ENCODE measurements around the gene KLF11. TPM values are rescaled to one million over a fixed set of nuclear protein-coding genes. Genes with fewer than 3 reads are reported as not detected.

The KLF11 gene
- total and polyA plus RNA-seq, 2 donors (not counting 1 experiment from before 2014, with no cell fraction given), result 5.9 to 6.8 TPM

DNA sequence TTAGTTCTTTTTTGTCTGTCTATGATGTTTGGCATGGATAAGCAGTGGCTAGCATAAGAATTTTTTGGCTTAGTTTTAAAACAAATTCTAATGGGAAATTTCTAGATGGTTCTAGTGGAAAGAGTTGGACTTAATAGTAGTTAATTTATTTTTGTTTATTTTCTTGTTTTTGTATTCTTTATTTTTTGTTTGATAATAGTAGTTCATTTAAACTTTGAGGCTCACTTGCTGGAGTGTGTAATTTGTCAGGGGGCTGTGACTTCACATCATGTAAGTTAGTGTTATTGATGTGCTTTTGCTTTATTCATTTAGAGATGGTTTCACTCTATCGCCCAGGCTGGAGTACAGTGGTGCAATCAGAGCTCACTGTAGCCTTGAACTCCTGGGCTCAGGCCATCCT lies 43.7 kb upstream of the KLF11 start:
- no peak overlapping the region for H2AFZ ChIP-seq (ENCODE audit: low read length)
- H3K79me2 ChIP-seq (ENCODE audit: control insufficient read depth, insufficient read depth, low read length), result no peaks in the 10 kb centered on the region
- no peak overlapping the region for H3K4me3 ChIP-seq (replicated peaks in 1 of 4; ENCODE audit: control extremely low read depth in 1 of 4, insufficient read depth in 1 of 4, low read depth in 3 of 4, low read length in 4 of 4)

DNA sequence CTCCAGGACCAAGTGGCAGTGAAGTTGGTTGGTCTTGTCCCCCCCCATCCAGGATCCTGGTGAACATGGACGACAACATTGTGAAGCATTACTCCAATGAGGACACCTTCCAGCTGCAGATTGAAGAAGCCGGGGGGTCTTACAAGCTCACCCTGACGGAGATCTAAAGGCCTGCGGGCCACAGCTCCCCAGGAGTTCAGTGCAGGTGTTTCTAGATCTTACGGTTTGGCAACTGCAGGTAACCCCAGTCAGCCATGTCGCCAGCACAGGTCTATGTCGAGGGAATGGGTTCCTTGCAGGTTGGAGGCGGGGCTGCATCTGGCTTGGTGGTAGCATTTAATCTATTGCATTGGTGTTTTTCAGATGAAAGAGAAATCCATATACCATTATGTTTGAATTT lies 42.8 kb upstream of the KLF11 start:
- Histone ChIP-seq H3K27ac (ENCODE audit: insufficient read depth, low read length) (no peak overlapping the region), H3K27me3 (ENCODE audit: control insufficient read depth, insufficient read depth, low read length) (peaks cover 2% of the 10 kb centered on the region), H3K4me3 (replicated peaks in 1 of 4; ENCODE audit: control extremely low read depth in 1 of 4, insufficient read depth in 1 of 4, low read depth in 3 of 4, low read length in 4 of 4) (no peak overlapping the region), H2AFZ (ENCODE audit: low read length) (no peak overlapping the region), H4K20me1 (ENCODE audit: control insufficient read depth, extremely low read depth, insufficient read depth, low read length) (no peaks in the 10 kb centered on the region), H3K4me2 (ENCODE audit: extremely low read depth, insufficient read depth, low read length) (no peak overlapping the region), H3K4me1 (ENCODE audit: control insufficient read depth, extremely low read depth, insufficient read depth, low read length) (no peaks in the 10 kb centered on the region), H3K9ac (ENCODE audit: insufficient read depth, low read length) (no peak overlapping the region), H3K79me2 (ENCODE audit: control insufficient read depth, insufficient read depth, low read length) (no peaks in the 10 kb centered on the region), H3K36me3 (ENCODE audit: control insufficient read depth, insufficient read depth, low read length) (no peaks in the 10 kb centered on the region), H3K9me3 (ENCODE audit: control insufficient read depth, insufficient read depth, low read depth, low read length) (no peaks in the 10 kb centered on the region)
- TF ChIP-seq EZH2 (IDR thresholded peaks at IDR 0.05; ENCODE audit: low read length, missing control alignments), result no peak
- TF ChIP-seq, protein P1, sequence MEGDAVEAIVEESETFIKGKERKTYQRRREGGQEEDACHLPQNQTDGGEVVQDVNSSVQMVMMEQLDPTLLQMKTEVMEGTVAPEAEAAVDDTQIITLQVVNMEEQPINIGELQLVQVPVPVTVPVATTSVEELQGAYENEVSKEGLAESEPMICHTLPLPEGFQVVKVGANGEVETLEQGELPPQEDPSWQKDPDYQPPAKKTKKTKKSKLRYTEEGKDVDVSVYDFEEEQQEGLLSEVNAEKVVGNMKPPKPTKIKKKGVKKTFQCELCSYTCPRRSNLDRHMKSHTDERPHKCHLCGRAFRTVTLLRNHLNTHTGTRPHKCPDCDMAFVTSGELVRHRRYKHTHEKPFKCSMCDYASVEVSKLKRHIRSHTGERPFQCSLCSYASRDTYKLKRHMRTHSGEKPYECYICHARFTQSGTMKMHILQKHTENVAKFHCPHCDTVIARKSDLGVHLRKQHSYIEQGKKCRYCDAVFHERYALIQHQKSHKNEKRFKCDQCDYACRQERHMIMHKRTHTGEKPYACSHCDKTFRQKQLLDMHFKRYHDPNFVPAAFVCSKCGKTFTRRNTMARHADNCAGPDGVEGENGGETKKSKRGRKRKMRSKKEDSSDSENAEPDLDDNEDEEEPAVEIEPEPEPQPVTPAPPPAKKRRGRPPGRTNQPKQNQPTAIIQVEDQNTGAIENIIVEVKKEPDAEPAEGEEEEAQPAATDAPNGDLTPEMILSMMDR (conservative IDR thresholded peaks at IDR 0.05 in 1 of 2, IDR thresholded peaks at IDR 0.05 in 1 of 2; ENCODE audit: low read depth in 1 of 2, low read length in 2 of 2), result no peak
- no peak for DNase-seq (ENCODE audit: low read depth in 2 of 2)

More for the DNA sequence above, 43.7 kb upstream of the KLF11 start:
- no peak for TF ChIP-seq EZH2 (IDR thresholded peaks at IDR 0.05; ENCODE audit: low read length, missing control alignments)
- TF ChIP-seq, protein P1 (conservative IDR thresholded peaks at IDR 0.05 in 1 of 2, IDR thresholded peaks at IDR 0.05 in 1 of 2; ENCODE audit: low read depth in 1 of 2, low read length in 2 of 2), result no peak
- no peak overlapping the region for H3K9ac ChIP-seq (ENCODE audit: insufficient read depth, low read length)
- H3K4me1 ChIP-seq (ENCODE audit: control insufficient read depth, extremely low read depth, insufficient read depth, low read length), result no peaks in the 10 kb centered on the region
- H3K4me2 ChIP-seq (ENCODE audit: extremely low read depth, insufficient read depth, low read length), result no peak overlapping the region
- no peaks in the 10 kb centered on the region for H3K36me3 ChIP-seq (ENCODE audit: control insufficient read depth, insufficient read depth, low read length)
- H3K9me3 ChIP-seq (ENCODE audit: control insufficient read depth, insufficient read depth, low read depth, low read length), result no peaks in the 10 kb centered on the region
- DNase-seq (ENCODE audit: low read depth in 2 of 2), result no peak
- H4K20me1 ChIP-seq (ENCODE audit: control insufficient read depth, extremely low read depth, insufficient read depth, low read length), result no peaks in the 10 kb centered on the region
- H3K27ac ChIP-seq (ENCODE audit: insufficient read depth, low read length), result no peak overlapping the region
- peaks cover 2% of the 10 kb centered on the region for H3K27me3 ChIP-seq (ENCODE audit: control insufficient read depth, insufficient read depth, low read length)

DNA sequence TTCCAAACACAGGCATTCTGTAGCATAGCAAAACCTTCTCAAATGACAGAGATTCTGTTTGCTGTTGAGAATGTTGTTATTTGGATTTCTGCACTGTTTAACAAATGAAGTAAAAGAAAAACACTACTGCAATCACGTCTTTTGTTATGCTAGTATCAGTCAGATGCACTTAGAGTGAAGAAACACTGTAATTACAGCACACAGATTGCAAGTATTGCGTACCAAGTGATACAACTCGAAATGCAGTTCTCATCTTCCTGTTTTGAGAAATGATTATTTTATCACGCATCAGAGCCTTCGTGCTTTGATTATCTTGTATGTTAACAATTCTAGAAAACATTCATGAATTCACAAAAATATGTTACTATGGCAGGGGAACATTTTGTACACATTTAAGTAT lies 41.8 kb upstream of the KLF11 start:
- Histone ChIP-seq H3K79me2 (ENCODE audit: control insufficient read depth, insufficient read depth, low read length) (no peaks in the 10 kb centered on the region), H3K9me3 (ENCODE audit: control insufficient read depth, insufficient read depth, low read depth, low read length) (no peaks in the 10 kb centered on the region), H4K20me1 (ENCODE audit: control insufficient read depth, extremely low read depth, insufficient read depth, low read length) (no peaks in the 10 kb centered on the region), H2AFZ (ENCODE audit: low read length) (no peak overlapping the region), H3K27me3 (ENCODE audit: control insufficient read depth, insufficient read depth, low read length) (peaks cover 2% of the 10 kb centered on the region), H3K9ac (ENCODE audit: insufficient read depth, low read length) (no peak overlapping the region), H3K27ac (ENCODE audit: insufficient read depth, low read length) (no peak overlapping the region), H3K4me2 (ENCODE audit: extremely low read depth, insufficient read depth, low read length) (no peak overlapping the region), H3K36me3 (ENCODE audit: control insufficient read depth, insufficient read depth, low read length) (no peaks in the 10 kb centered on the region), H3K4me1 (ENCODE audit: control insufficient read depth, extremely low read depth, insufficient read depth, low read length) (no peaks in the 10 kb centered on the region), H3K4me3 (replicated peaks in 1 of 4; ENCODE audit: control extremely low read depth in 1 of 4, insufficient read depth in 1 of 4, low read depth in 3 of 4, low read length in 4 of 4) (no peak overlapping the region)
- DNase-seq (ENCODE audit: low read depth in 2 of 2), result no peak
- TF ChIP-seq, protein P1 (conservative IDR thresholded peaks at IDR 0.05 in 1 of 2, IDR thresholded peaks at IDR 0.05 in 1 of 2; ENCODE audit: low read depth in 1 of 2, low read length in 2 of 2), result no peak
- TF ChIP-seq EZH2 (IDR thresholded peaks at IDR 0.05; ENCODE audit: low read length, missing control alignments), result no peak
